ENCODE measurements around the gene RAD51D.

DNA sequence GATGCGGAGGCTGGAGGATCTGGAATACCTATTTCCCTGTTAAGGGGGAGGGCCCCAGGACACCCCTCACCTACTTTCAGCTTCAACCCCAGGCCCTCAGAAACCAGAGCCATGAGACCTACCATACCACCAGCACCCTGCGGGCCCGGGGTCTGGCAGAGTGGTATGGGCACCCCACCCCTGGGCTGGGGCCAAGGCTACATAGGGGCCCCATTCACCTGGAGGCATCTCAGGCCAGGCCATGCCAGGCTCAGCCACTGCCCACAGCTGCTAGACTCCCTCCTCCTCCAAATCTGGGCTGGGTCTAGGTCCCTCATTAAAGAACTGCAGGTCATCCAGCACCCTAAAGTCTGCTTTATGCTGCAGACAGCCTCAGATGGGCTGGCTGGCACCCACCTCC is 10.7 kb upstream of the RAD51D start:
- TF ChIP-seq, protein P1, sequence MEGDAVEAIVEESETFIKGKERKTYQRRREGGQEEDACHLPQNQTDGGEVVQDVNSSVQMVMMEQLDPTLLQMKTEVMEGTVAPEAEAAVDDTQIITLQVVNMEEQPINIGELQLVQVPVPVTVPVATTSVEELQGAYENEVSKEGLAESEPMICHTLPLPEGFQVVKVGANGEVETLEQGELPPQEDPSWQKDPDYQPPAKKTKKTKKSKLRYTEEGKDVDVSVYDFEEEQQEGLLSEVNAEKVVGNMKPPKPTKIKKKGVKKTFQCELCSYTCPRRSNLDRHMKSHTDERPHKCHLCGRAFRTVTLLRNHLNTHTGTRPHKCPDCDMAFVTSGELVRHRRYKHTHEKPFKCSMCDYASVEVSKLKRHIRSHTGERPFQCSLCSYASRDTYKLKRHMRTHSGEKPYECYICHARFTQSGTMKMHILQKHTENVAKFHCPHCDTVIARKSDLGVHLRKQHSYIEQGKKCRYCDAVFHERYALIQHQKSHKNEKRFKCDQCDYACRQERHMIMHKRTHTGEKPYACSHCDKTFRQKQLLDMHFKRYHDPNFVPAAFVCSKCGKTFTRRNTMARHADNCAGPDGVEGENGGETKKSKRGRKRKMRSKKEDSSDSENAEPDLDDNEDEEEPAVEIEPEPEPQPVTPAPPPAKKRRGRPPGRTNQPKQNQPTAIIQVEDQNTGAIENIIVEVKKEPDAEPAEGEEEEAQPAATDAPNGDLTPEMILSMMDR (IDR thresholded peaks at IDR 0.05; ENCODE audit: low read depth, low read length, missing input control) = no peak
- TF ChIP-seq, protein P2, sequence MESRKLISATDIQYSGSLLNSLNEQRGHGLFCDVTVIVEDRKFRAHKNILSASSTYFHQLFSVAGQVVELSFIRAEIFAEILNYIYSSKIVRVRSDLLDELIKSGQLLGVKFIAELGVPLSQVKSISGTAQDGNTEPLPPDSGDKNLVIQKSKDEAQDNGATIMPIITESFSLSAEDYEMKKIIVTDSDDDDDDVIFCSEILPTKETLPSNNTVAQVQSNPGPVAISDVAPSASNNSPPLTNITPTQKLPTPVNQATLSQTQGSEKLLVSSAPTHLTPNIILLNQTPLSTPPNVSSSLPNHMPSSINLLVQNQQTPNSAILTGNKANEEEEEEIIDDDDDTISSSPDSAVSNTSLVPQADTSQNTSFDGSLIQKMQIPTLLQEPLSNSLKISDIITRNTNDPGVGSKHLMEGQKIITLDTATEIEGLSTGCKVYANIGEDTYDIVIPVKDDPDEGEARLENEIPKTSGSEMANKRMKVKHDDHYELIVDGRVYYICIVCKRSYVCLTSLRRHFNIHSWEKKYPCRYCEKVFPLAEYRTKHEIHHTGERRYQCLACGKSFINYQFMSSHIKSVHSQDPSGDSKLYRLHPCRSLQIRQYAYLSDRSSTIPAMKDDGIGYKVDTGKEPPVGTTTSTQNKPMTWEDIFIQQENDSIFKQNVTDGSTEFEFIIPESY (IDR thresholded peaks at IDR 0.05) = no peak
- TF ChIP-seq TAF1 (conservative IDR thresholded peaks at IDR 0.05) = no peak
- TF ChIP-seq GABPA (IDR thresholded peaks at IDR 0.05 in 1 of 2, conservative IDR thresholded peaks at IDR 0.05 in 1 of 2) = no peak
- TF ChIP-seq, protein P3, sequence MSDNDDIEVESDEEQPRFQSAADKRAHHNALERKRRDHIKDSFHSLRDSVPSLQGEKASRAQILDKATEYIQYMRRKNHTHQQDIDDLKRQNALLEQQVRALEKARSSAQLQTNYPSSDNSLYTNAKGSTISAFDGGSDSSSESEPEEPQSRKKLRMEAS (IDR thresholded peaks at IDR 0.05) = no peak
- TF ChIP-seq, protein P4, sequence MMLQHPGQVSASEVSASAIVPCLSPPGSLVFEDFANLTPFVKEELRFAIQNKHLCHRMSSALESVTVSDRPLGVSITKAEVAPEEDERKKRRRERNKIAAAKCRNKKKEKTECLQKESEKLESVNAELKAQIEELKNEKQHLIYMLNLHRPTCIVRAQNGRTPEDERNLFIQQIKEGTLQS (IDR thresholded peaks at IDR 0.05) = no peak
- no peak for TF ChIP-seq SP1 (IDR thresholded peaks at IDR 0.05)
- no peak for TF ChIP-seq FOXA1 (IDR thresholded peaks at IDR 0.05)
- no peak for TF ChIP-seq RAD21 (IDR thresholded peaks at IDR 0.05)
- TF ChIP-seq NR2F2 (IDR thresholded peaks at IDR 0.05) = no peak

Data from liver (tissue), 3 donors.